GM19351 (cell line): ENCODE measurements around the gene TCF7L2.
"Not testable (repeated sequence)": the region's sequence is repeated elsewhere in the genome, so short reads cannot be mapped to it uniquely, and the experiment has no call there.

Source experiments
- ATAC-seq: cut with Tn5 transposase; IDR thresholded peaks from one replicate; pipeline ENCODE4 v1.9.1; 2021; ENCODE audit warnings: mild to moderate bottlenecking, moderate library complexity; ENCODE audit not compliant: unreplicated experiment

TCF7L2 gene

DNA sequence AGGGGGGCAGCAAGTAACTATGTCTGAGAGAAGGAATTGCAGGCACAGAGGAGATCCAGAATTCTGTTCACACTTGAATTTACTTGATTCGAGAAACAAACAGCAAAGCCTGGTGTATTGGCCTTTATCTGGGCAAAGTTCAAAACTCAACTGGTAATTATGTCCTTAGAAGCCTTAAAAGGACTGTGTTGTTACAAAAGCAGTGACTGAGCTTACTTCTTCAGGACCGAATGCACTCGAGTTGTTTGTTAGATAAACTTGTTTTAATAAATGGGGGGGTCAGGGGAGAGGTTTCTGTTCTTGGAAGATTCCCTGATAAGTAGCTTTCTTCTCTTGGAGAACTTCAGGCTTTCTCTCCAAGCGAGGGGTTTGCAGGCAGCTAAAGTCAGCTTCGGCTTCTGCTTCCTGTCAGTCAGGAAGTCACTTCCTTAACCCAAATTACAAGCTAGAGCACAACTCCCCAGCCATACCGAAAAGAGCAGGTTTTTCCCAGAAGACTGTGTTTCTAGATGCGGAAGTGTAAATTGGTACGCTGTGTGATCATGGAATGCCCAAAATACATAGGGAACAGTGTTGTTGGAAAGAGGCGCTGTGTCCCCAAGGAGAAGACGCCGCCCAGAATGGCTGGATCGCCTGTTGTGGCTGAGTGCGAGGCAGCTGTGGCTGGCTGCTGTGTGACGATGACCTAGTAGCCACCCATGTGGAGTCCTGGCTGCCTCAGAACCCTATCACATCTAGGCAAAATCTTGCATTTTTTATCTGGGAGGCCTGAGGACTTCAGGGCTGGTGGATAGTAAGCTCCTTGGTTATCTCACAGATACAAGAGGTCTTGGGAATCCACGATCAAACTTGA, 110.4 kb downstream of the TCF7L2 start:
- ATAC-seq: no peak

DNA sequence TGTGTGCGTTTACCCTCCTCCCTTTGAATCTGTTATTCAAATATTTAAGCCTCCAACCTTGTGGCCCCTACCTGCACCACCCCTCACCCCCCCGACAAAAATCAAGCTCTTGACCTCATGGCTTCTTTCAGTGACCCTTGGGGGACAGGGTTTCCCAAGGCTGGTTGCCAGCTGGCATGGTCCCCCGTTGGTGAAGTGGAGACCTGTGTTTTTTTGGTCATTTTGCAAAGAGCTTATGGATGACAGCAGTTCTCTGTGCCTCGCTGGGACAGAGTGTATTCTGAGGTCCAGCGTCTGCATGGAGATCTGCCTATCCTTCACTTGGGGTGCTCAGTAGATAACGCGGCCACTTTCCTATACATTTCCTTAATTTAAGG, 111.0 kb downstream of the TCF7L2 start:
- ATAC-seq: no peak

DNA sequence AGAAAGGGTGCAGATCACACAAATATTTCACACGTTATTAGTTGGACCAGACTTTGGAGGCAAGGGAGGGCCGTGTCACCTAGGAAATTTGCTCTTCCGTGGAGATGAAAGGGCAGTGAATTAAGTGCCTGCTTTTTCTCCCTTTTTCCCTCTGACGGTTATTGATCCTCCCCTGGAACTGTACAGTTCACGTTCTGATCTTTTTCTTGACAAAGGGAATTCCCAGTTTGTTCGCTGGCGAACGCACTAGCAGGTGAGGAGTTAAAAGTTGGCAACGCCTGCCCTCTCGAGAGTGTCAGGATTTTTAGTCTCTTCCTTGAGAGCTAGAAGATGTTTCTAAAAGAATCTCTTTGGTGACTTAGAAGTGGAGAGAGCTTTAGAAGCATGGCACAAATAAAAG, 111.5 kb downstream of the TCF7L2 start:
- ATAC-seq: no peak

DNA sequence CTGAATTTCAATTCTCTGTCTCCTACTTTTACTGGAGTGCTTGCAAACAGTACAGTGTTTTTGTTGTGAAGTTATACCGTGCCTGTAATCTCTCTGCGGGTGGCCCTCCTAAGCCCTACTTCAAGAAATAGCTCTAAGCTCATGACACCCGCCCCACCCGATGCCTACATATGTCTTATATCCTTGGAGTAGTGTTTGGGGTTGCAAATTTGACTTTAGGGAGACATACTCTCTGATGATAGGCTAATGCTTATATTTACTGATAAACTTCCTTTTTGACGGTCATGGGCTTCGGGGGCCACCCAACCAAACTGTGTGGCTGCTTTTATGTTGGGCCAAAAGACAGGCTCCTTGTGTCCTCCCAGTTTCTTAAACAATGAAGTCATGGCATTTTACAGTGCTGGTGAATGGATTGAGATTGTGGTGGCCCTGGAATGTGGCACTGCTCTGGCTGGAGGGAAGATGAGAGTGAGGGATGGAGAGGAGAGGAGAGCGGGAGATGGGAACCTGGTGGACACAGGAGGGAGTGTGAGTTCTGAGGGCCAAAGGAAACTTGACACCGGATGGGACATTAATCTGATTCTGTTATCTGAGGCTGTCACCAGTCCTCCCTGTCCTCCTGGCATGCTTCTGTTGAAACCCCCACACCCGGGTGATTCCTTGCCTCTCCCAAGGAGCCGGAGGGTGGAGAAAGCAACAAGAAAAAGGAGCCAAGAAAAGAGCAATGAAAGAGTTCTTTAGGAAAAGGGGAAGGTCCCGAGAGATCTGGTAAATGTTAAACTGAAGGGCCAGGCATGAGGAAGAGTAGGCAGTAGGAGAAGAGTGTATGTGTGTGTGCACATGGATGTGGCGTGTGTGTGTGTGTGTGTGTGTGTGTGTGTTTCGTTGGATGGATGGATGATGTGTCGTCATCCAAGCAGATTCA, 113.3 kb downstream of the TCF7L2 start:
- no peak for ATAC-seq

DNA sequence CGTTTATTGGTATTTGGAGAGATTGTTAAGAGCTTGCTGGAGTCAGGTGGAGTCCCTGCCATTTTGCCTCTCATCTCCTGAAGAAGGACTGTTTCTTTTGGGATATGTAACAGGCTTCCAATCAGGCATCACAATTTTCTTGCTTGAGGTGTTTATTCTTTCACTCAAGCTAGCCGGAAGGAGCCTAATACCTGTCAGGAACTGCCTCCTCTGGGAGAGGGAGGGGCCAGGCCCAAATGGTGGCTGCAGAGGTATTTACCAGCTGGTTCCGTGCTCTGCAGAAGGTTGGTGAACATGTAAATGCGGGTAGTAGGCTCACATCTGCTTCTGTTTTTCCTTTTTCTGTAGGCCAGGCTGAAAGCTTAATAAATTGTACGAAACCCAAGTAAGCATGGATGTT, 114.0 kb downstream of the TCF7L2 start:
- no peak for ATAC-seq

DNA sequence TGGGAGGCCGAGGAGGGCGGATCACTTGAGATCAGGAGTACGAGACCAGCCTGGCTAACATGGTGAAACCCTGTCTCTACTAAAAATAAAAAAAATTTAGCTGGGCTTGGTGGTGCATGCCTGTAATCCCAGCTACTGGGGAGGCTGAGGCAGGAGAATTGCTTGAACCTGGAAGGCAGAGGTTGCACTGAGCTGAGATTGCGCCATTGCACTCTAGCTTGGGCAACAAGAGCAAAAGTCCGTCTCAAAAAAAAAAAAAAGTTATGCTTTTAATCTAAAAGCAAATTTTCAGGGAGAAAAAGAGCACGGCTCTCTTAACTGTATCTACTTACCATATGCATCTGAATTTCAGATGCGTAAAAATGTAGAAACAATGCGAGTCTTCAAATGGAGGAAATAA, 116.1 kb downstream of the TCF7L2 start:
- ATAC-seq: not testable (repeated sequence)

DNA sequence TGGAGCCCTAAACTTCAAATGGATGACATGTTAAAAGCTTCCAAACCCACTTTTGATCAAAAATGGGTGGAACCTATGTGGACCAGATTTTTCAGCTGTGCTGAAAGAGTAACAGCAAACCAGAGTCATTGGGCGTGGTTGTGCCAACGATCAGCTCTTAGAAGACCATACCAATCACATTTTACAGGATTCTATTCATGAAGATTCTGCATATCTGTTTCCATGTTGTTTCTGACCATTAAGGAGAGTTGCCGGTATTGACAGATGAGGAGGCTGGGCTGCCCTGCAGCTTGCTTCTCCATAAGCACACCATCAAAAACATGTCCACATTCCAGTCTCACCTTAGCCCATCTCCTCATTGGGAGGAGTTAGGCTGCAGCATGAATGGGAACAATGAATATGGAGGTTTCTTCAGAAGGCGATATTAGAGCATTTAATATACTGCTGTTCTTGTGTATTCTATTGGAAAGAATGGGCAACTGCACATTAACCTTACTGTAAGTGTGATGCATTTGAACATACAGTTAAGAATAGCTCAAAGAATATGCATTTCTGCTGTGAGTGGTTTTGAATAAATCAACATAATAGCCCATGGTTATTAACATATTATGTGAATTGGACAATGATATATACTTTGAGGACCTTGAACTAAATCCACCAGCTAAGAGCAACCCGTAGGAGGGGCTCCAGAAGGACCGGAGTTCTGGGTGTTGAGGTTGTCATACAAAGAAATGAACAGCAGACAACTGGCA, 116.7 kb downstream of the TCF7L2 start:
- no peak for ATAC-seq

DNA sequence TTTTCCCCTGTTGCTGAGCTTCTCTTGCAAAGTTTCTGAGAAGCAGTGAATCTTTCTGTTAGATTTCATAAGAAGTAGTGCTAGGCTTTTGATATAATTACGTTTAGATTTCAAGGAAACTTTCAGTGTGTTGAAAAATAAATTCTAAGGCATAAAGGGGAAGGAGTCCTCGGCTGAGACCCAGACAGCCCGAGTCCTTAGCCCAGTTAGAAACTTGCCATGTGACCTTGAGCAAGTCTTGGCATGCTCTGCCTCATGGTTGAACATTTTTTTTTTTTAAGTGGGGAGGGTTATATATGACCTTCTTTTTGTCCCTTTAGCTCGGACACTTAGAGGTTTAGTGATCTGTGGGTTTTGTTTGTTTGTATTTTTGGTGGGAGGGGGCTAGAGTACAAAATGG, 117.5 kb downstream of the TCF7L2 start:
- no peak for ATAC-seq

DNA sequence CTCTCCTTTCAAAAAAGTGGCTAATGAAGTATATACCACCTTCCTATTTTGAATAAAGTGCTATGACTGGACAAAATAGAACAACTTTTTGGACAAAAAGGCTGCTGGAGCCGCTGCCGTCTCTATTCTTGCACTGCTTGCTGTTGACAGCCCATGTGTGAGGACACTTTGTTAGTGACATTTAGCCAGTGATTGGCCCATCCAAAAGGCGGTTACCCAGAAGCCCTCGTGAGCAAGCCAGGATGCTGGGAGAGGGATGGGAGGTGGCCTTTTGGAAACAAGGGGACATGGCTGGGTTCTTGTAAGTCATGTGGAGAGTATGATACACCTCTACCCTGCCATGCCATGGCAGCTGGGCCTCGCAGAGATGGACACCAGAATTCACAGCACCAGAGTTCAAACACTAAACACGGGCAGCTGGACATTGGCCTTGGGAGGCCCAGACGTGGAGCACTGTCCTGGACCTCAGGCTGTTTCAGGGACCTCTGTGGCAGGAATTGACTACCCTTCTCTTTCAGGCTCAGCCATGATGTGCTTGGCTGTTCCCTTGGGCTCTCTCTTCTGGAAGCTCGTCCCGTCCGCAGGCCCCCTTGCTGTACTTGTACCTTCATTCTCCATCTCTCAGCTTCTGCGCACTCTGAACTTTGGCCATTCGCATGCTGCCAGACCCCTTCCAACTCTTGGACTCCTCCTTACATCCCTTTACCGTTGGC, 118.3 kb downstream of the TCF7L2 start:
- ATAC-seq: no peak

DNA sequence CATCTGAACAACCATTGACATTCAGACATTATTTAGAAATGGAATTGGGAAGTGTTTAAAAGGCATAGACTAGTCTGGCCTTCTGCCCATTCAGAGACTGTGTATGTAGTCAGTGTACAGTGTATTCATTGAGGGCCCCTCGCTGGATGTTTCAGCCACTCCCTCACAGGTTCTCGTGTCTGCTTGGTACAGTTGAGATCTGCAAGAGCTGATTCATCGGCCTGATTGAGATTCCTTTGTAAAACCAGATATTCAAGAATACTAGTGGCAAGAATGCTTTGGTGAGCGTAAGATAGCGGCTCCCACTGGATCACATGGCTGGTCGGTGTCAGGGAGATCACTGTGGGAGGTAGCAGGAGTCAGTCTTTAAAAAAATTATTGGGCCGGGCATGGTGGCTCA, 119.5 kb downstream of the TCF7L2 start:
- no peak for ATAC-seq

DNA sequence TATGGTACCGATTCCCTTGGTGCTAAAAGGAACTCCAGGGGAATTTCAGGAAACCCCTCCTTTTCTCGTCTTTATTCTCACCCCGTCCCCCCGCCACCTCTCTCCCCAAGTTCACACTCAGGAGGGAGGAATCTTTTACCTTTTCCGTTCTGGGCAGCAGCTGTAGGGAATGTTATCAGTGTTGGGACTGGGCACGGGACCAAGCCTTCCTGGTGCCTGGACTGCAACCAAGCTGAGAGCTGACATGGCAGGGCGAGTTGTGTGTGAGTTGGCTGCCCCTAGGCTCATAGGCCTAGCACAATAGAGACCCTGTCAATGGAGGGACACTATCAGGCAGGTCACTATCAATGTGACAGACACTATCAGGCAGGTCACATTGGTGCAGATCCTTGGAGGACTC, 121.4 kb downstream of the TCF7L2 start:
- no peak for ATAC-seq

DNA sequence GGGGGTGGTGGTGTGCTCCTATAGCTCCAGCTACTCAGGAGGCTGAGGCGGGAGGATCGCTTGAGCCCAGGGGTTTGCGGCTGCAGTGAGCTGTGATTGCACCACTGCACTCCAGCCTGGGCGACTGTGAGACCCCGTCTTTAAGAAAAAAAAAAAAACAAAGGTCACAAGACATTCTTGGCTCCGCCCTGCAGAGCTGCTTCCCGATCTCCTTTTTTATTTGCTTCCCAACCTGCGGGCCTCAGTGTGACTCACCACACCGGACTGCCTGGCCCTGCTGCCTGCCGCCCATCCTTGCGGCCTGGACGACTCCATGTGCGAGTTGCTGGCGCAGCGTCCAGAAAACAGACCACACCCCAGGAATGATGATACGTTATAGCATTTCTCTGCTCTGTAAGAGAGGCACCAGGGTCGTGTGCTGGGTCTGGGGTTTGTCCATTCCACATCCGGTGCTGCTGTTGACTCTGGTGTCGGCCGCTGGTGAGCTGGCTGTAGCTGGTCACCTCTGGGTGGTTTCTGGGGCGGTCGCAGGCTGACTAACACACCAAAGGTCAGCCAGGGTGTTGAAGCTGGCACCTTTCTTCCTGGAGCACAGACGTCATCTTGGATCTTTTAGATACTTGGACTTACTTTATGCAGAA, 123.6 kb downstream of the TCF7L2 start:
- no peak for ATAC-seq

DNA sequence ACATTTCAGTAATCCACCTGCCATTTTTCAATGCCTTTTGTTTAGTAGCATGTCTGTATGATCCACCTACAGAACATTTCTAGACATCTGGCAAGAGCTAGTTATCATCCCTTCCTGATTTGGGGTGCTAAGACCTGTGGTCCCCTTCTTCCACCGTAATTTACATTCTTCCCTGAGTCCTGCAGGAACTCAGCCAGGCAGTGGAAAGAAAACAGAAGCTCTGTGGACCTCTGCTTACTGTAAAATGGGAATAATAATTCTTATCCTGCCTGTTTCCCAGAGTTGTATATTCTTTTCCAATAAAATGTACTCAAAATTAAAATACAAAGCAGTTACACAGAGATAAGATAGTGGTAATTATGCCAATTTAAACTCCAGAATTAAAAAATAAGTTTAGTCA, 126.9 kb downstream of the TCF7L2 start:
- ATAC-seq: no peak

DNA sequence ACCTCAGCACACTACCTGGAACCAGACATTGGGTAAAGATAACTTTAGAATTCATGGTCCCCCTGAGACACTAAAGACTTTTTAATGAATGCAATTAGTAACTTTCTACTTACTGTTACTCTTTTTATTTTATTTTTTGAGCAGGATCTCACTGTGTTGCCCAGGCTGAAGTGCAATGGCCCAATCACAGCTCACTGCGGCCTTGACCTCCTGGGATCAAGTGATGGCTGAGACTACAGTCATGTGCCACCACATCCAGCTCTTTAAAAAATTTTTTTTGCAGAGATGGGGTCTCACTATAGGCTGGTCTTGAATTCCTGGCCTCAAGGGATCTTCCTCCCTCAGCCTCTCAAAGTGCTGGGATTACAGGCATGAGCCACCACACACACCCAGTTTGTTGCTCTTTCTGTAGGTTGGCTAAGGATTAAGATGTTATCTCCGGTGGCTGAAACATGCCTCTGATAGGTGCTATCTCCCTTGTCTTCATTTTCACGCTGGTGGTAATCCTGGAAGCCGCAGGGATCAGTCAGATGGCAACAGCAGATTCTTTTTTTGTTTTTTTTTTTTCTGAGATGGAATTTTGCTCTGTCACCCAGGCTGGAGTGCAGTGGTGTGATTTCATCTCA, 128.3 kb downstream of the TCF7L2 start:
- no peak for ATAC-seq

DNA sequence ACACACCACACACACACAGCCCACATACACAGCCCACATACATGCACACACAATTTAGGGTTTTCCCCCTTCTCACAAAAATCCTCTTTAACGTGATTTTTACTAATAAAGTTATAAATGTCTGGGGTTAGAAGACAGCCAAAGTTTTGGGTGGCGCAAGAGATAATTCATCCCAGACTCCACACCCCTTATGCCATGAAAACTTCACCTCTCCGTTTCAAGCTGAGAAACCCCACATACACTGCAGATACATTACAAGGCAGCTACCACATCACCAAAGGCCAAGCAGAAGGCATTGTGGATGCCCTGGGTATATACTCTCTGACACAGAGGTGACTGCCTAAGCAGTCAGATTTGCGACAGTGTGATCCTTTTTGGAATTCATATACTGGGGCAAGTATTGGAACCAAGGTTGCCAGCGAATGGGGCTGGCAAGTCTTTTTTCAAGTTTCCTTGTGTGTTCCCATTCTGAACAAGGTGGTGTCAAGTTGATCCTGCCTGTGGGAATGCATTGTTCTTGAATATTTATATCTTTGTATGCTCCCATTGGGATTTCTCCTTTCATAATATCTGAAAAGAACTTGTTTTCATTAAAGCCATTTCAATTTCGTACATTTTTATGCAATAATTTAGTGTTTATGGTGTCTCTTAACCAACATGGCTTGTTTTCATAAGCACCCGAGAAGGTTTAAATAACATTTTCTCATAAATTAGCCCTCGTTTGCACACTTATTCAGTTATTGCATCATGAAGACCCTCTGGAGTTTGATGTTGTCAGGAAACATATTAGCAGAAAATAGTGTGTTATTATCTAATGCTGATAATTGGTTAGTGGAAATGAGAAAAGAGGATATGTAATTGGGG, 130.2 kb downstream of the TCF7L2 start:
- ATAC-seq: no peak

DNA sequence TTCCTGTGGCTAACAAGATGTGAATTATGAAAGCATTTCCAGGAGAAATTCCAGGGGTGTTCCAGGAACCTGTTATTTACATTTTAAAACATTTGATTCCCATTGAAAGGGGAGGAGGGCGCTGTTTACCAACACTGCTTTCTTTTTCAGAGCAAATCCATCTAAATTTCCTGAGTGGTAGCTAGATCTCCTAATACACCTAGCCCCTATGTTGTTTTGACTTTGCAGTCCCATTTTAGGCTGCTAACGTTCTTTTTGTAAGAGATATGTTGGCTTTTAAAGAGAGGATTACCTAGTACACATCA, 130.8 kb downstream of the TCF7L2 start:
- no peak for ATAC-seq

DNA sequence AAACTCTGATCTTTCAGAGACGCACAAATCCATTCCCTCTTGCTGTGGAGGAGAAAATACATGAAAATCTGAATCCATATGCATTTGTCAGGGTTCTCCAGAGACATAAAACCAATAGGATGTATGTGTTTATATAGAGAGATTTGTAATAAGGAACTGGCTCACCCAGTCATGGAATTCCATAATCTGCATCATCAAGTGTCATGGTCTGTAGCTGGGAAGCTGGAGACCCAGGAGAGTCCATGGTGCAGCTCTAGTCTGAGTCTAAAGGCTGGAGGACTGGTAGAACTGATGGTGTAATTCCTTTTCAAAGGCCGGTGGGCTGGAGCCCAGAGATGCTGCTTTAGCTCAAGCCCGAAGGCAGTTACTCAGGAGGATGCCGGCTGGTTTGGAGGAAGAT, 134.0 kb downstream of the TCF7L2 start:
- no peak for ATAC-seq

DNA sequence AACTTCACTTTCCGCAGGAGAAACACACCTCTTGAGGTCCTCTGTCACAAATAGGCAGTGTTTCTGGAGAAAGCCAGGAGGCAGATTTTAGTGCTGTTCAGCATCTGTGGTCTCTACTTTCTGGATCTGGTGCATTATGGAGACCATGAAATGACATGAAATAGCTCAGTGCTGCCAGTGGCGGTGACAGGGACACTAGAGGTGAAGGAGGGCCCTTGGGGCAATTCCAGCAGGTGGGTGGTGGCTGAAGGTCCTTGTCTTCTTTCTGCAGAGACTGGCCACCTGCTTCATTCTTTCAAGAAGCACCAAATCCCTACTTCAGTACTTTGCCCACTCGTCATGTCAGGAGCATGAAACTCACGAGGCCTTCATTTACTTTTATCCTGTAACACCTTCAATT, 135.7 kb downstream of the TCF7L2 start:
- ATAC-seq: no peak

DNA sequence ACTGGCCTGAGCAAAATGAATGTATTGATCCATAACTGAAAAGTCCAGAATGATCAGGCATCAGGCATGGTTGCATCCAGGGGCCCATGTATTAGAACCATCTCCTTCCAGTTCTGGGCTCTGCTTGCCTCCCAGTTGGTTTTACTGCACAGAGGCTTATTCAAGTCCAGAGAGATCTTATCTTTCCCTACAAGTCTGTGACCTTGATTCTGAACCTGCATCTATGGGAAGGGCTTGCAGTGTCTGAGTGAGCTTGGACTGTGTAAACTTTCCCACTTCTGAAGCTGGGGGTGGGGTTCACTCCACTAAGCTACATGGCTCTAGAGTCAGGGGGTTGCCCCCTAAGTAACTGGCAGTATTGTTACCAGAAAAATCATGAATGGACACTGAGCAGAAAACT, 136.2 kb downstream of the TCF7L2 start:
- ATAC-seq: no peak
